Forelimb muscle (tissue), 1 donor: ENCODE results near the gene SH3BGR. TPM values are rescaled to one million over a fixed set of nuclear protein-coding genes. Genes with fewer than 3 reads are reported as not detected.
"Not testable (repeated sequence)": the region's sequence is repeated elsewhere in the genome, so short reads cannot be mapped to it uniquely, and the experiment has no call there.

Source experiments
- DNase-seq: peaks from one replicate; pipeline ENCODE4 v3.0.0-alpha.2; 2013; ENCODE audit warnings: low read depth
- polyA plus RNA-seq: library from polyadenylated mRNA; unstranded; fragments of 120-200 nt; gene quantifications from one replicate; pipeline ENCODE4 v1.2.1, GENCODE V29; 2013; ENCODE audit not compliant: insufficient read length

Gene SH3BGR
- 201 TPM for polyA plus RNA-seq

DNA sequence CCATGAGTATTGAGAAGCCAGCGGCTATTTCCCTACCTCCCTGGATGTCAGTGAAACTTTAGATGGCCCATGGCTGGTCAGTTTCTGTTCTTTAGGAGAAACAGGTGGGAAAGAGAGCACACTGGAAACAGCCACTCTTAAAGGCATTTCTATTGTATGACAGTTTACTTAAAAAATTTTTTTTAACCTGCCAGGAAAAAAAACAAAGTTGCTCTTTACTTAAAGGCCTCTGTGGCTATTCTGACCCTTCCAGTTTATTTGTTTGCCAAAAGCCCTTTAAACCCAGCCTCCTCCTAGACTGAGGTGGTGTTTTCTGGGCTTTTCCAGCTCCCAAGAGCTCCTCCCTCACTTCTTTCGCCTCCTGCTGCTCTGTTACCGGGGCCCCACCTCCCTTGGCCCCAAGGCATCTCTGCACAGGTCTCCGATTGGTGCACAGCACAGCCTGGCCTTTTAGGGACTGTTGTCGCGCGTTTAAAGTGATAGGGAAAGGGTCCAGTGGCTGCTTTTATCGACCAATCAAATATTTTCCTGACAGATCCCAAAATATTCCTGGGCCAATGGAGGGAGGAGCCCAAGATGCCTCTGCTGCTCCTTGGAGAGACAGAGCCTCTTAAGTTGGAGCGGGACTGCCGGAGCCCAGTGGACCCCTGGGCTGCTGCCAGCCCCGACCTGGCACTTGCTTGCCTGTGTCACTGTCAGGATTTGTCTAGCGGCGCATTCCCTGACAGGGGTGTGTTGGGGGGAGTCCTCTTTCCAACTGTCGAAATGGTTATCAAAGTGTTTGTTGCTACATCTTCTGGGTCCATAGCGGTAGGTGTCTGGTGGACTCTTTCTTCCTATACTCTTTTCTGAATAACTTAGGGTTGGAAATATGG is at the start of gene SH3BGR:
SH3BGR (plus strand) TSS at position 639 of the 875 bp plus-strand sequence; CDS start at position 766, 127 bp downstream.
- DNase-seq = no peak

GRCh38 chr21:39406065-39406464 is 45.7 kb upstream of the SH3BGR start:
- no peak for DNase-seq

DNA sequence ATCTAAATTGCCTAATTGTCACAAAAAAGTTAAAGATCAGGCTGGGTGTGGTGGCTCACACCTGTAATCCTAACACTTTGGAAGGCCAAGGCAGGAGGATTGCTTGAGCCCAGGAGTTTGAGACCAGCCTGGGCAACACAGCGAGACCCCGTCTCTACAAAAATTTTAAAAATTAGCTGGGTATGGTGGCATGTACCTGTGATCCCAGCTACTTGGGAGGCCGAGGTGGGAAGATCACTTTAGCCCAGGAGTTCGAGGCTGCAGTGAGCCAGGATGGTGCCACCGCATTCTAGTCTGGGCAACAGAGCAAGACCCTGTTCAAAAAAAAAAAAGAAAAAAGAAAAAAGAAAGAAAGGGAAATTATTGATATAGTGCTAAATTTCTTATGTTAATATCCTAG is 32.6 kb upstream of the SH3BGR start:
- DNase-seq = not testable (repeated sequence)

GRCh38 chr21:39422527-39423241 is 29.1 kb upstream of the SH3BGR start:
- DNase-seq = no peak

DNA sequence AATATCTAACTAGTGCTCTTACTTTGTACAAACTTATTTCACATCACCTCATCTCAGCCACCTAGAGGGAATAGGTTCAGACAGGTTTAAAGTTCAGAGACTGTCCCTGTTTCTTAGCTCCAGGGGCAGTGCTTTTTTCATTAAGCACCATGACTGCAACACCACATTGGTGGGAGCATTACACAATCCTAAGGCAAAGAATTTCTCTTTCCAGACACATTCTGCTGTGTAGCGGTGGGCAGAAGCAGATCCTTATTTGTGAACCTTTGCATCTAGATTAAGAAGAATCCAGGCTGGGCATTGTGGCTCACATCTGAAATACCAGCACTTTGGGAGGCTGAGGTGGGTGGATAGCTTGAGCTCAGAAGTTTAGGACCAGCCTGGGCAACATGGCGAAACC is 22.3 kb upstream of the SH3BGR start:
- DNase-seq = no peak

DNA sequence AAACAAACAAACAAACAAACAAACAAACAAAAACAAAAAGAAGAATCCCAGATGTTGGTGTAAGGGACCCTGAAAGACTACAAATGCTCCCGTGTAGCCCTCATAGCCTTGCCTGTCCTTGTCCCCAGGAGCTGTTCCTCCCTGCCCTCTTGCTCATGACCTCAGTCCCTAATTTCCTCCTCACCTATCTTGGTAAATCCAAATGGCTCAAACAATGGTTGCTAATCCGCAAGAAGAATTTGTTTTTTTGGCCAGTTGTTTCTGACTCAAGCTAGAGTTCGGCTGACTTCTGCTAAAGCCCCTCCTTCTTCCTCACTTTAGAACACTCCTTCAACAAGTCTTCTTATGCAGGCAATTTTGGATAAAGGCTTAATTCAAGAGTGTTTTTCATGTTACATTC is 21.8 kb upstream of the SH3BGR start:
- DNase-seq = no peak

- no peak for DNase-seq
These were observed 21.3 kb upstream of the SH3BGR start for GRCh38 chr21:39430457-39430856.

DNA sequence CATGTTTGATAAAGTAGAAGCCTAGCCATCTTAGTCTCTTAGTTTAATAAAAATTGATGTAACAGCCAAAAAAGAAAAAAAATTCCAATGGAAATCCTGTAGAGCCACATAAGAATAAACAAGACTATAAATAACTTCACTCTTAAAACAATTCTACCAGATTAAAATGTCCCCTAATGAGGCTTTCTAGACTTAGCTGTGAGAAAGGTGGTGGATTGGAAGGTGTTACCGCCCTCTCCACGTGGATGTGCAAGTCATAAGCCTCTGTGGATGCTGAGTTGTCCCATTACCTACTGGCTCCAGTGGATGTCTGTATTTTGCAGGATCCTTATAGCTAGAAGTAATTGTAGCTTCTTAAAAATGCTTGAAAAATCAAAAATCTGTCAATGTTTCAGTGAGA is 20.8 kb upstream of the SH3BGR start:
- no peak for DNase-seq

GRCh38 chr21:39434950-39435349 is 16.8 kb upstream of the SH3BGR start:
- DNase-seq = no peak

GRCh38 chr21:39439232-39439631 is 12.5 kb upstream of the SH3BGR start:
- no peak for DNase-seq

DNA sequence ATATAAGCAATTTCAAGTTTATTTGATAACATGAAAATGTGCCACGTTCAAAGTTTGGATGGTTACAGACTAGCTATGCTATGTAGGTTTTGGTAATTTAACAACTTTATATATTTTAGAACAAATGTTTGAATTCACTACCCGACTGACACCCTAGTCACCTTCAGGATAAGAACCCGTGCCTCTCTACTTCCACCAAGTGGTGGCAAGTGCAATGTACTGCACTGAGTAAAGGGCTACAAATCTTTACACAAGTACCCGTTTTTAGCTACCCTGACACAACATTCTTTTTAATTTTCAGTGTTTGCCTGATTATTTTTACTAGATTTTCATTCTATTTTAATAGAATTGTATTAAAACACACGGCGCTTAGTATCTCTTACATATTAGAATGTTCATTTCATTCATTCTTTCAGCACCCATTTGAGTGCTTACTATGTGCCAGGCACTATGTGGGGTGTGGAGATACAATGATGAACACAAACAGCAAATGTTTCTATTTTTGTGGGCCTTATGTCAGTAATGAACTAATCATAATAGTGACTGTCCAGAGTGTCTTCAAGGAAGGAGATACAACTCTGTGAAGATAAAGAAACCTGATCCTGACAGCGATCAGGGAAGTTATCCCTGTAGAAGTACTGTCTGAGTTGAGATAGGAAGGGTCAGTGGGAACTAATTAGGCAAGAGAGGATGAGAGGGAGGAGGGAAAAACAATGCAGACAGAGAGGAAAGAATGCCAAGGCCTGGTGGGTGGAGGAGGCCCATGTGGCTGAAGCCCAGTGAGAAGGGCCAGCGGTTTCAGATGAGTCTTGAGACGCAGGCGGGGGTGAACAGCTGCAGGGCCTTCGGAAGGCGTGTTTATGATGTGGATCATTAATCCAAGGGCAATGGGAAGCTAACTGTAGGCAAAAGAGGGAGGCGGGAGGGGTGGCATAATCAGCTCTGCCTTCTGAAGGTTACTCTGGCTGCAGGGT is 10.0 kb upstream of the SH3BGR start:
- no peak for DNase-seq

- no peak for DNase-seq
These were observed 7.2 kb upstream of the SH3BGR start for GRCh38 chr21:39444421-39445180.

- no peak for DNase-seq
These were observed 6.2 kb upstream of the SH3BGR start, which contains the start of gene LCA5L for GRCh38 chr21:39445321-39446269. LCA5L (minus strand) TSS chr21:39445778; CDS start chr21:39428493, 17,285 bp downstream.

GRCh38 chr21:39447264-39447663 is 4.5 kb upstream of the SH3BGR start:
- no peak for DNase-seq

DNA sequence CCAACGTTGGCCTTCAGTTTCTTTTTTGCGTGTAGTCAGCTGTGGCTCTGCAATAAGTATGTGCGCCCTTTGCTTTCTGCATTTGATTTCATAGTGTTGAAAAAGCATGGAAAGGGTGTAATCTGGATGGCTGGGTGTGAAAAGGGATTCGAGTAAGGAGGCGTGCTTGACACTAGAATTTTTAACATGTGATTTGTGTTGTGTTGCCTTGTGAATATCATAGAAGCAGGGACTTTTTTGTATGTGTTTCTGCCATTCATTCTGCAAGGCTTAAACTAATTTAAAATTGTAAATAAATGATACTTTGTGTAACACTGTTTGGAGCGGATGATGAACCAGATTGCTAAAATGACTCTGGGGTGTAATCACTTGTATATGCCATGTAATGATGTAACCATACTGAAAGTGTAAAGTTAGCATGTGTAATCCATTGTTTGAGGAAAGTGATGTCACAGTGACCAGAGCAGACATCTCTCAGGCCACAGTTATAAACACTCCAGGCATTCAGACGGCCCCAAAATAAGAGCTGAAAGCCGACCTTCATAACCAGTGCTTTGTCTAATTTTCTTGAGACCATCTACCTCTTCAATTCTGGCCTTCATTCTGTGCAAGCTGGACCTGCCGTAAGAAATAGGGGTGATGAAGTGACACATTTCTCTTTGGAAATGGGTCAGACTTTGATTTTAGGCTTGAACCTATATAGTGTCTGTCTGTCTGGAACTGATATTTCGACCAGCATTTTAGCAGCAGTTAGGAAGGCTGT is 618 bp downstream of the SH3BGR start:
- DNase-seq = no peak

DNA sequence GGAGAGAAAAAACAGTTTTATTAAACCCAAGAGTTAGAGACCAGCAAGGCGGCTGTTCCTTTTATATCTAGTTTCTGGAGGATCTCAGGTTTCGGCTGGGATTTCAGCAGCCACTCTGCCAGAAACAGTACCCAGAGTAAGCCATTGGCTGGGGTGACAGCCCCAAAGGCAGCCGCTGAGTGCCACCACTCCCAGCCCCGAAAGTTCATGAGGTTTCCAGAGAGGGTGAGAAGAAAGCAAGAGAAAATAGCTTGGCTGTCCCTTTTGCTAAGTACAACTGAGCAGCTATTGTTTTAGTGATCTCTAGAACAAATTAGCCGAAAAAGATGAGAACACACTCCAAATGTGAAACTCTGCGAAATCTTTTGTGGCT is 1.2 kb downstream of the SH3BGR start:
- DNase-seq = no peak

DNA sequence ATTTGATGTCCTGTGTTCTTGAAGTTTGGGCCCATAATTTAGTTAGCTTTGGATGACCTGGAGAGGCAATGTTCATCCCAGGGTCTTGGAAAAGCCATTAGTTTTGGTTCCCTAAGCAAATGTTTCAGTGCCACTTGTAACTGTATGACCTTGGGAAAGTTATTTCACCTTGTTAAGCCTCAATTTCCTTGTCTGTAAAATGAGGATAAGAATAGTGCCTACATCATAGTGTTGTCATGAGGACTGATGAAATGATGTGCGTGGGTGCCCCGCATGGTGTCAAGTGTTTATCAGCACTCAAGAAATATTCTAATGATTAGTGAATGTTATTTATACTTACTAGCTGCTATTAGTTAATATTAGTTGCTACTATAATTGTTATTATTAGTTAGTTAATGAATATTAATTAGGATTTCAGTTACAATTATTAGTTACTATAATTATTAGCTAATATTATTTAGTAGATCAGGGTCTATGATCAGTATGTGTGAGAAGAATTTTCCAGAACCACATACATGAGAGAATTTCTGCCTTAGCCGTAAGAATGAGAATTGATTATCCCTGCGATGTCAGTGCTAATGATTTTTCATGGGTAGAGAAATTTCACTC is 1.9 kb downstream of the SH3BGR start:
- no peak for DNase-seq

DNA sequence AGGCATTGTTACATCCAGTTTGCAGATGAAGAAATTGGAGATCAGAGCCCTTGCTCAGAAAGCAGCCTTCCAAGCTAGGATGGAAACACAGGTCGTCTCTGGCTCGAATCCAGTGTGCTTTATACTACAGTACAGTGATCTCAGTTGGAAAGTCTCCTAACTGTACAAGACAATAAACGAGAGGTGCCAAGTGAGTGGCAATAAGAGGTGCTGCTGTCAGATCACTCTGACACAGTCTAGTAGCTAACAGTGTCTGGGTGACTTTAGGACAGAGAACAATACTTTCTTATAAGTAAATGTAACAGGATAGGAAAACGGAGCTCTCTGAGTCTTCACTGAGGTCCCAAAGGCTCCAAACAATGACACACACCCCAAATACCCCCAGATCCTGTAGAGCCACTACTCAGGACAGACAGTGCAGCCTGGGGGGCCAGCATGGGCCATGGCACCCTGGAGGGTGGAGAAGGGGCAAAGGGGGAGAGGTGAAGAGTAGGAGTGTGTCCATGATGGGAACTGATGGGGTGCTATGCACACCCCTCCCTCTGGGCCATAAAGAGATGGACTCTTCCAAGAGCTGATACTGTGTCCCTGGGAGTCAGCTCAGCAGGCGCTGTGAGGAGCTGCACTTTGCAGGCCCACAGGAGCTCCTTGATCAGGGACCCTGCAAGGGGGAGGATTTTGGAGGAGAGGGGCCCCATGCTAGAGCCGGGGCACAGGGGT is 3.3 kb downstream of the SH3BGR start:
- DNase-seq = no peak
